Measurements from ENCODE around the gene KBTBD12.

The KBTBD12 gene

GRCh38 chr3:128001576-128001975 is 86.5 kb downstream of the KBTBD12 start:
- no peak for TF ChIP-seq EZH2phosphoT487 (conservative IDR thresholded peaks at IDR 0.05; ENCODE audit: low read length)
- TF ChIP-seq CTCF (IDR thresholded peaks at IDR 0.05; ENCODE audit: insufficient read depth, low read length, poor library complexity, severe bottlenecking): no peak
- H3K4me3 ChIP-seq (ENCODE audit: insufficient read depth, low read length, poor library complexity, severe bottlenecking): no peak overlapping the region
- H3K9me3 ChIP-seq (ENCODE audit: insufficient read depth, low read length): no peaks in the 10 kb centered on the region
- H3K27ac ChIP-seq (ENCODE audit: low read depth, low read length): no peak overlapping the region
- H2AFZ ChIP-seq (ENCODE audit: low read depth, low read length, severe bottlenecking): no peak overlapping the region
- H3K4me2 ChIP-seq (ENCODE audit: low read depth, low read length, poor library complexity, severe bottlenecking): no peak overlapping the region
- no peaks in the 10 kb centered on the region for H3K27me3 ChIP-seq (ENCODE audit: low read length)
- H3K79me2 ChIP-seq (ENCODE audit: insufficient read depth, low read length): no peaks in the 10 kb centered on the region
- no peaks in the 10 kb centered on the region for H3K36me3 ChIP-seq (ENCODE audit: low read length)
- no peak overlapping the region for H3K9ac ChIP-seq (ENCODE audit: low read length)
- no peaks in the 10 kb centered on the region for H3K9me2 ChIP-seq (replicated peaks; ENCODE audit: insufficient read depth, low read length)
- no peaks in the 10 kb centered on the region for H4K20me1 ChIP-seq (ENCODE audit: low read depth, low read length)
- no peaks in the 10 kb centered on the region for H3F3A ChIP-seq (ENCODE audit: insufficient read depth)

GRCh38 chr3:128004661-128005060 is 89.6 kb downstream of the KBTBD12 start:
- Histone ChIP-seq H3K4me3 (ENCODE audit: insufficient read depth, low read length, poor library complexity, severe bottlenecking) (no peak overlapping the region), H2AFZ (ENCODE audit: low read depth, low read length, severe bottlenecking) (no peak overlapping the region)

GRCh38 chr3:128006061-128007032 is 91.3 kb downstream of the KBTBD12 start:
- TF ChIP-seq CTCF (IDR thresholded peaks at IDR 0.05; ENCODE audit: insufficient read depth, low read length, poor library complexity, severe bottlenecking) (no peak), EZH2phosphoT487 (conservative IDR thresholded peaks at IDR 0.05; ENCODE audit: low read length) (no peak)
- Histone ChIP-seq H3K9me3 (ENCODE audit: insufficient read depth, low read length) (no peaks in the 10 kb centered on the region), H3K79me2 (ENCODE audit: insufficient read depth, low read length) (no peaks in the 10 kb centered on the region), H3F3A (ENCODE audit: insufficient read depth) (no peaks in the 10 kb centered on the region), H3K27me3 (ENCODE audit: low read length) (no peaks in the 10 kb centered on the region), H3K4me3 (ENCODE audit: insufficient read depth, low read length, poor library complexity, severe bottlenecking) (no peak overlapping the region), H4K20me1 (ENCODE audit: low read depth, low read length) (no peaks in the 10 kb centered on the region), H3K9me2 (replicated peaks; ENCODE audit: insufficient read depth, low read length) (no peaks in the 10 kb centered on the region), H3K27ac (ENCODE audit: low read depth, low read length) (no peak overlapping the region), H3K9ac (ENCODE audit: low read length) (no peak overlapping the region), H2AFZ (ENCODE audit: low read depth, low read length, severe bottlenecking) (no peak overlapping the region), H3K4me2 (ENCODE audit: low read depth, low read length, poor library complexity, severe bottlenecking) (no peak overlapping the region), H3K36me3 (ENCODE audit: low read length) (no peaks in the 10 kb centered on the region)

More at GRCh38 chr3:128004661-128005060, 89.6 kb downstream of the KBTBD12 start:
- H3K36me3 ChIP-seq (ENCODE audit: low read length): no peaks in the 10 kb centered on the region
- H3K9me3 ChIP-seq (ENCODE audit: insufficient read depth, low read length): no peaks in the 10 kb centered on the region
- no peaks in the 10 kb centered on the region for H3K27me3 ChIP-seq (ENCODE audit: low read length)
- no peak overlapping the region for H3K4me2 ChIP-seq (ENCODE audit: low read depth, low read length, poor library complexity, severe bottlenecking)
- H3K9me2 ChIP-seq (replicated peaks; ENCODE audit: insufficient read depth, low read length): no peaks in the 10 kb centered on the region
- H3K79me2 ChIP-seq (ENCODE audit: insufficient read depth, low read length): no peaks in the 10 kb centered on the region
- no peaks in the 10 kb centered on the region for H4K20me1 ChIP-seq (ENCODE audit: low read depth, low read length)
- no peak for TF ChIP-seq CTCF (IDR thresholded peaks at IDR 0.05; ENCODE audit: insufficient read depth, low read length, poor library complexity, severe bottlenecking)
- no peak for TF ChIP-seq EZH2phosphoT487 (conservative IDR thresholded peaks at IDR 0.05; ENCODE audit: low read length)
- H3K27ac ChIP-seq (ENCODE audit: low read depth, low read length): no peak overlapping the region
- no peaks in the 10 kb centered on the region for H3F3A ChIP-seq (ENCODE audit: insufficient read depth)
- no peak overlapping the region for H3K9ac ChIP-seq (ENCODE audit: low read length)
